Panc1 (cell line): ENCODE data around the gene DTX3.

Experiments
- POLR2AphosphoS5 ChIP-seq: IDR thresholded peaks from 2 replicates; pipeline ENCODE4 v1.6.1; 2012; ENCODE audit warnings: mild to moderate bottlenecking, low read depth, low read length, moderate library complexity
- TCF7L2 ChIP-seq: IDR thresholded peaks from 2 replicates; pipeline ENCODE4 v1.6.1; 2011; ENCODE audit warnings: mild to moderate bottlenecking, low read depth, low read length, inconsistent platforms
- TF ChIP-seq, protein P1 (sequence below): fragments of 450-650 bp; IDR thresholded peaks from 2 replicates; pipeline ENCODE4 v1.5.1; 2017; ENCODE audit warnings: mild to moderate bottlenecking
- TF ChIP-seq, protein P2 (sequence below), 2 experiments: IDR thresholded peaks; 2 replicates each; pipeline ENCODE4 v1.6.1; 2011 to 2012; ENCODE audit warnings: low read depth in 2 of 2, control low read depth in 1 of 2, low read length in 1 of 2, mild to moderate bottlenecking in 1 of 2, moderate library complexity in 1 of 2; ENCODE audit not compliant: insufficient read depth in 1 of 2

DNA sequence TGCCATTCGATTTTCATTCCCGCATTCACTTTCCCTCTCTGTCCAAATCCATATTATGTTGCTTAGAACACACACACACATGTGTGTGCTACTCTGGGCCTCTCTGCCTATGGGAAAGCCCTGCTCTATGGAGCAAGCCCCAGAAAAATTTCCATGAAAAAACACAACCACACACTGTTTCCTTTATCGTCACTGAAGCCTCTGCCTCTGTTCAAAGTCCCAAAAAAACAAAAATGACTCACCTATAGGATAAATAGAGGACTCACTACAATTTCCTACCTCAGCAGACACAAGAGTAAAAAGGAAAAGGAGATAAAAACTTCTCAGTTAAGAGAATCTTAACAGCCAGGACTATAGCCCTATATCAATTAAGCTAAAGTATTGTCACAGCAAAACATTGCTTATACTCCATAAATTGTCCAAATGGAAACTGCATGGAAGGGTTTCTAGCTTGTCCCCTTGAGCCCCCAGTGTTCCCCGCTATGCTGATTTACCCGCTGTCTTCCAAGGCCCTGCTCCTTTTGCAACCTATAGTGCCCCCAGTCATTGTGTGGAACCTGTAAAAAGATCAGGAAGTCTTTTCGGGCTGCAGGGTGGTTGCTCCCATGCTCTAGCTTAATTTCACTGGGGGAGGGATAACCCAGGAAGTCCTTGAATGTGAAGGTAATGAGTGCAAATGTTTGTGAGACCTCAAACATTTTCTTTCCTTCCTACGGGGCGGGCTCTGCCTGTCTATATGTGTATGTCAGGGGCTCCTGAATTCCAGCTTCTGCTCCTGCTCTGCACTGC is 24.8 kb upstream of the DTX3 start:
- TF ChIP-seq, protein P1, sequence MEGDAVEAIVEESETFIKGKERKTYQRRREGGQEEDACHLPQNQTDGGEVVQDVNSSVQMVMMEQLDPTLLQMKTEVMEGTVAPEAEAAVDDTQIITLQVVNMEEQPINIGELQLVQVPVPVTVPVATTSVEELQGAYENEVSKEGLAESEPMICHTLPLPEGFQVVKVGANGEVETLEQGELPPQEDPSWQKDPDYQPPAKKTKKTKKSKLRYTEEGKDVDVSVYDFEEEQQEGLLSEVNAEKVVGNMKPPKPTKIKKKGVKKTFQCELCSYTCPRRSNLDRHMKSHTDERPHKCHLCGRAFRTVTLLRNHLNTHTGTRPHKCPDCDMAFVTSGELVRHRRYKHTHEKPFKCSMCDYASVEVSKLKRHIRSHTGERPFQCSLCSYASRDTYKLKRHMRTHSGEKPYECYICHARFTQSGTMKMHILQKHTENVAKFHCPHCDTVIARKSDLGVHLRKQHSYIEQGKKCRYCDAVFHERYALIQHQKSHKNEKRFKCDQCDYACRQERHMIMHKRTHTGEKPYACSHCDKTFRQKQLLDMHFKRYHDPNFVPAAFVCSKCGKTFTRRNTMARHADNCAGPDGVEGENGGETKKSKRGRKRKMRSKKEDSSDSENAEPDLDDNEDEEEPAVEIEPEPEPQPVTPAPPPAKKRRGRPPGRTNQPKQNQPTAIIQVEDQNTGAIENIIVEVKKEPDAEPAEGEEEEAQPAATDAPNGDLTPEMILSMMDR = no peak
- TF ChIP-seq, protein P2, sequence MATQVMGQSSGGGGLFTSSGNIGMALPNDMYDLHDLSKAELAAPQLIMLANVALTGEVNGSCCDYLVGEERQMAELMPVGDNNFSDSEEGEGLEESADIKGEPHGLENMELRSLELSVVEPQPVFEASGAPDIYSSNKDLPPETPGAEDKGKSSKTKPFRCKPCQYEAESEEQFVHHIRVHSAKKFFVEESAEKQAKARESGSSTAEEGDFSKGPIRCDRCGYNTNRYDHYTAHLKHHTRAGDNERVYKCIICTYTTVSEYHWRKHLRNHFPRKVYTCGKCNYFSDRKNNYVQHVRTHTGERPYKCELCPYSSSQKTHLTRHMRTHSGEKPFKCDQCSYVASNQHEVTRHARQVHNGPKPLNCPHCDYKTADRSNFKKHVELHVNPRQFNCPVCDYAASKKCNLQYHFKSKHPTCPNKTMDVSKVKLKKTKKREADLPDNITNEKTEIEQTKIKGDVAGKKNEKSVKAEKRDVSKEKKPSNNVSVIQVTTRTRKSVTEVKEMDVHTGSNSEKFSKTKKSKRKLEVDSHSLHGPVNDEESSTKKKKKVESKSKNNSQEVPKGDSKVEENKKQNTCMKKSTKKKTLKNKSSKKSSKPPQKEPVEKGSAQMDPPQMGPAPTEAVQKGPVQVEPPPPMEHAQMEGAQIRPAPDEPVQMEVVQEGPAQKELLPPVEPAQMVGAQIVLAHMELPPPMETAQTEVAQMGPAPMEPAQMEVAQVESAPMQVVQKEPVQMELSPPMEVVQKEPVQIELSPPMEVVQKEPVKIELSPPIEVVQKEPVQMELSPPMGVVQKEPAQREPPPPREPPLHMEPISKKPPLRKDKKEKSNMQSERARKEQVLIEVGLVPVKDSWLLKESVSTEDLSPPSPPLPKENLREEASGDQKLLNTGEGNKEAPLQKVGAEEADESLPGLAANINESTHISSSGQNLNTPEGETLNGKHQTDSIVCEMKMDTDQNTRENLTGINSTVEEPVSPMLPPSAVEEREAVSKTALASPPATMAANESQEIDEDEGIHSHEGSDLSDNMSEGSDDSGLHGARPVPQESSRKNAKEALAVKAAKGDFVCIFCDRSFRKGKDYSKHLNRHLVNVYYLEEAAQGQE (IDR thresholded peaks at IDR 0.05; ENCODE audit: insufficient read depth in 1 of 2, low read depth in 2 of 2, low read length in 1 of 2) = no peak
- TF ChIP-seq TCF7L2 (no peak), POLR2AphosphoS5 (no peak)
